ENCODE measurements around the gene PPHLN1. TPM values are rescaled to one million over a fixed set of nuclear protein-coding genes. Genes with fewer than 3 reads are reported as not detected.

PPHLN1 gene
- total RNA-seq, 2 donors from 2014 or later: 36.8 to 39.7 TPM

- Histone ChIP-seq H3K36me3 (no peaks in the 10 kb centered on the region), H3K9me3 (no peaks in the 10 kb centered on the region), H3K4me1 (no peaks in the 10 kb centered on the region), H3K27me3 (no peaks in the 10 kb centered on the region), H3K4me3 (peak overlapping the region; percentile 73), H3K9ac (ENCODE audit: low read depth in 2 of 2, low read length in 2 of 2) (peak overlapping the region in 1 of 2 donors; percentile 91), H3K27ac (peak overlapping the region; percentile 15)
- intact Hi-C loops (cut with DNase I): loop anchor here (5.0 kb wide), 2 partner anchors 85 to 110 kb away; no protein-coding TSS in a partner anchor
- no peak for TF ChIP-seq CTCF (IDR thresholded peaks at IDR 0.05)
- no peak for DNase-seq
Measured at GRCh38 chr12:42482041-42482747, 156.2 kb downstream of the PPHLN1 start.

GRCh38 chr12:42482748-42483520 lies 157.0 kb downstream of the PPHLN1 start:
- Histone ChIP-seq H3K27ac (peak overlapping the region; percentile 15), H3K4me3 (peak overlapping the region; percentile 73), H3K27me3 (no peaks in the 10 kb centered on the region), H3K4me1 (no peaks in the 10 kb centered on the region), H3K36me3 (no peaks in the 10 kb centered on the region), H3K9ac (ENCODE audit: low read depth in 2 of 2, low read length in 2 of 2) (peak overlapping the region; percentile 46 to 91), H3K9me3 (no peaks in the 10 kb centered on the region)
- peak; percentile 59 for DNase-seq
- peak; percentile 81 for TF ChIP-seq CTCF (IDR thresholded peaks at IDR 0.05)
- intact Hi-C loops (cut with DNase I): loop anchor here (5.0 kb wide), 2 partner anchors 84 to 109 kb away; no protein-coding TSS in a partner anchor

GRCh38 chr12:42483521-42483790 lies 157.5 kb downstream of the PPHLN1 start:
- no peaks in the 10 kb centered on the region for H3K36me3 ChIP-seq
- no peak for DNase-seq
- H3K27ac ChIP-seq: peak overlapping the region; percentile 15
- H3K4me1 ChIP-seq: no peaks in the 10 kb centered on the region
- H3K27me3 ChIP-seq: no peaks in the 10 kb centered on the region
- no peak for TF ChIP-seq CTCF (IDR thresholded peaks at IDR 0.05)
- peak overlapping the region; percentile 73 for H3K4me3 ChIP-seq
- peak overlapping the region; percentile 46 to 91 for H3K9ac ChIP-seq (ENCODE audit: low read depth in 2 of 2, low read length in 2 of 2)
- H3K9me3 ChIP-seq: no peaks in the 10 kb centered on the region
- intact Hi-C loops (cut with DNase I): loop anchor here (5.0 kb wide), 2 partner anchors 84 to 109 kb away; no protein-coding TSS in a partner anchor

- H3K27me3 ChIP-seq: no peaks in the 10 kb centered on the region
- H3K36me3 ChIP-seq: no peaks in the 10 kb centered on the region
- H3K27ac ChIP-seq: no peak overlapping the region
- H3K4me3 ChIP-seq: no peak overlapping the region
- no peak for TF ChIP-seq CTCF (IDR thresholded peaks at IDR 0.05)
- no peak overlapping the region for H3K9ac ChIP-seq (ENCODE audit: low read depth in 2 of 2, low read length in 2 of 2)
- no peaks in the 10 kb centered on the region for H3K4me1 ChIP-seq
- intact Hi-C loops (cut with DNase I): loop anchor here (5.0 kb wide), 2 partner anchors 82 to 107 kb away; no protein-coding TSS in a partner anchor
- no peak for DNase-seq
- no peaks in the 10 kb centered on the region for H3K9me3 ChIP-seq
Measured at GRCh38 chr12:42484996-42485395, 159.0 kb downstream of the PPHLN1 start.

- no peaks in the 10 kb centered on the region for H3K36me3 ChIP-seq
- intact Hi-C loops (cut with DNase I): no loop called here
- no peak for DNase-seq
Measured at GRCh38 chr12:42485823-42486222, 159.9 kb downstream of the PPHLN1 start.

More at GRCh38 chr12:42485823-42486222, 159.9 kb downstream of the PPHLN1 start:
- H3K4me3 ChIP-seq: no peak overlapping the region
- no peaks in the 10 kb centered on the region for H3K4me1 ChIP-seq
- TF ChIP-seq CTCF (IDR thresholded peaks at IDR 0.05): no peak
- no peaks in the 10 kb centered on the region for H3K9me3 ChIP-seq
- H3K9ac ChIP-seq (ENCODE audit: low read depth in 2 of 2, low read length in 2 of 2): no peak overlapping the region
- H3K27ac ChIP-seq: no peak overlapping the region
- no peaks in the 10 kb centered on the region for H3K27me3 ChIP-seq

All from colonic mucosa (tissue), 4 donors.